GM12801 (cell line): ENCODE results near the gene PPP1R14D.

Experiments
- CTCF ChIP-seq: IDR thresholded peaks from one replicate; pipeline ENCODE4 v1.5.1; 2011; ENCODE audit warnings: control low read depth; ENCODE audit not compliant: insufficient read length; ENCODE audit errors: extremely low read depth

The PPP1R14D gene

GRCh38 chr15:40796512-40796911, 32.0 kb downstream of the PPP1R14D start:
- TF ChIP-seq CTCF: no peak

- no peak for TF ChIP-seq CTCF
These were observed 32.5 kb downstream of the PPP1R14D start for GRCh38 chr15:40796041-40796440.

GRCh38 chr15:40793216-40793989, 35.1 kb downstream of the PPP1R14D start:
- no peak for TF ChIP-seq CTCF

GRCh38 chr15:40792394-40792793, 36.1 kb downstream of the PPP1R14D start:
- TF ChIP-seq CTCF: no peak

GRCh38 chr15:40790718-40791117, 37.8 kb downstream of the PPP1R14D start:
- no peak for TF ChIP-seq CTCF

- no peak for TF ChIP-seq CTCF
These were observed 38.5 kb downstream of the PPP1R14D start for GRCh38 chr15:40789999-40790398.

- TF ChIP-seq CTCF: no peak
These were observed 39.4 kb downstream of the PPP1R14D start for GRCh38 chr15:40789119-40789518.
